Measurements from ENCODE around the gene JAKMIP2.
"Not testable (repeated sequence)": the region's sequence is repeated elsewhere in the genome, so short reads cannot be mapped to it uniquely, and the experiment has no call there.

Gene JAKMIP2

DNA sequence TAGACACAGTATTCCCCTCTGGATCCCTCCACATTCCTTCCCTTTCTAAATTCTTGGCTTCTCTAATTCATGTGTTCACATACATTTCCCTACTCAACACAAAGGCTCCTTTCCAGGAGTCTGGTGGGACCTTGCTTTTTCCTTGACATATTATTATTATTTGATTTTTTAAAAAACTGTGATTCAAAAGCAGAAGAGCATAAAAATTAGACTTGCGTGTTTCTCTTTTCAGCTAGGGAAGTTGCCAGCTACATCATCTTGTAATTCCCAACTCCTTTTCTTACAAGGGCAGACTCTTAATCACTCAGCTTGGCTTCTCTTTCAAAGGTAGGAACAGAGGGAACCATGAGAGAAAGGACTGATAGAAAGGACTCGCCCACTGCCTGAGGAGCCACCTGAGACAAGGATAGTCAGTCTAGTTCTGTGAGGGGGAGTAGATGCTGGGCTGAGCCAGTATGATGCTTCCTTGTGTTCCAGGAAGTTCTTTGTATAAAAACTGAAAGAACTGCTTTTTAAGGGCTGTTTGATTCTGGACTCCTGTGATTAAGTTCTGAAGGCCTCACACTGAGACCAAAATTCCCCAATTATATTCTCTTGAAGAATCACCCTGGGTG is 221.7 kb downstream of the JAKMIP2 start:
- no peak for DNase-seq (ENCODE audit: low read depth in 2 of 3, low spot score in 2 of 3)

DNA sequence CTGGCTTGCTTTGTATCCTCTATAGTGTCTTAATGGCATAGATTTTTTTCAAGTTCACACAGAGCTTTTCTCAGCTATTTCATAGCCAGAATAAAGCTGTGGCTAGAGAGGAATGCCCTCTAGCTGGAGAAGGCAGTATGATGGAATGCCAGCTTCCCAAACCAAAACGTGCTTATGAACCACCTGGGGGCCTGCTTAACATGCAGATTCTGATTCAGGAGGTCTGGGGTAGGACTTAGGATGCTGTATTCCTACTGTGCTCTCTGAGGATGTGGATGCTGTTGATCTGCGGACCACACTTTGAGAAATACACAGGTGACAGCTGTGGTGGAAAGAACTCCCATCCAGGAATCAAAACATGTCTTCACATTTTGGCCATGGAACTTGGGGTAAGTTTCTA is 222.8 kb downstream of the JAKMIP2 start:
- no peak for DNase-seq (ENCODE audit: low read depth in 2 of 3, low spot score in 2 of 3)

DNA sequence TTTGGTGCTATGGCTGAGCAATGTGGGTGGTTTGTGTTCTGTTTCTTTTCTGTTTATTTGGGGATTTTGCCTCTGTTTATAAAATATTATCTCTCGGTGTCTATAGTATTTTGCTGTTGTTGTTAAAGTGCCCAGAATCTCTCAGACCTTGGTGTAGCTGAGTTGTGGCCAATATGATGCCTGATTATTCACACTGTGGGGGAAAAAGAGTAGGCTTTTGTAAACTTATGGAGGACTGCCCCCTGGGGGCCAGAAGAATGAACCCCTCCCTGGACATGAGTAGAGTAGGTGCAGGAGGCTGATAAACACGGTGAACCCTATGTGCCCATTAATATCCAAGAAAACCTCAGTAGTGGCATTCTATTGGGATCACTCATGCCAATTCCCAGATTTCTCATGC is 223.7 kb downstream of the JAKMIP2 start:
- DNase-seq (ENCODE audit: low read depth in 2 of 3, low spot score in 2 of 3): no peak

DNA sequence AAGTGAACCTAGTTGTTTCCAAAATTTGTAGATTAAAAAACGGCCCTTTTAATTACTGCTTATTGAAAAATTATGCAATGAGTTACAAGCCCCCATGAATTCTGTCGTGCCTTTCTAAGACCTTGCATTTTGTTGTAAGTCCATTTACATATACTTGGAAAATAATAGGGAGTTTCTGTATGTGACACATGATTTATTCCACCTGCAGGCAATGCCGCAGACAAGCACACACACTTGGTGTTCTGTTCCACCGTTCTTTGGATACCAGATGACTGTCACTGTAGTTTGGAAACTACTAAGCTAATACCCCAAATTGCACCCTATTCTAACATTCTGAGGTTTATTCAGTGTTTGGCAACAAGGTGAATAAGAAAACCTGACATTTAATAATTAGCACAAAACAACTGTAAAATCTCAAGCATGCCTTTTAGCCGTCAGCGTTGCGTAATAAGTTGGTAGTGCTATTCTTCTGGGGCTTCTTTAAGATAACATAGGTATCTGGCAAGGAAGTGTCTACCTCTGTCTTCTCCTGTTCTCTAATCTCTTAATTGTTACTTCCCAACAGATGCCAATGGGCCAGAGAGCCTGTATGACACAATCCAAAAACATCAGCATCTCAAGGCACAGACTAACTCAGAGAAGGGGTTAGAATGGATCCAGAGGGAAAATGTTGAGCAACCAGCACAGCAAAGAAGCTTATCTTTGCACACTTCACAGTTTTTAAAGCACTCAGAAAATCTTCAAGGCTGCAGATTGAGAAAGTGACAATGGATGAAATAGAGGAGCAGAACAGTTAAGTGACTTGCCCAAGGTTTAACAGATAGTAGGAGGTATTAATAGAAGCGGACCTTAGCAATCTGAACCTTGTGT is 224.4 kb downstream of the JAKMIP2 start:
- no peak for DNase-seq (ENCODE audit: low read depth in 2 of 3, low spot score in 2 of 3)

GRCh38 chr5:147555176-147555575 is 227.4 kb downstream of the JAKMIP2 start:
- no peak for DNase-seq (ENCODE audit: low read depth in 2 of 3, low spot score in 2 of 3)

- no peak for DNase-seq (ENCODE audit: low read depth in 2 of 3, low spot score in 2 of 3)
These were observed 228.2 kb downstream of the JAKMIP2 start for GRCh38 chr5:147554261-147554817.

DNA sequence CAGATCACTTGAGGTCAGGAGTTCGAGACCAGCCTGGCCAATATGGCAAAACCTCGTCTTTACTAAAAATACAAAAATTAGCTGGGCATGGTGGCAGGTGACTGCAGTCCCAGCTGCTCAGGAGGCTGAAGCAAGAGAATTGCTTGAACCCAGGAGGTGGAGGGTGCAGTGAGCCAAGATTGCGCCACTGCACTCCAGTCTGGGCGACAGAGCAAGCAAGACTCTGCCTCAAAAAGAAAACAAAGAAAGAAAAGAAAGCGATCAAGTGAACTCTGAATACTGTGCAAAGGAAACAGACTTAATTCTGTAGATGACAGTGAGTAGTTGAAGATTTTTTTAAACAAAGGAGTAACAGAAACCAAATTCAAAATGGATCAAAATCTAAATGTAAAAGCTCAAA is 228.7 kb downstream of the JAKMIP2 start:
- not testable (repeated sequence) for DNase-seq (ENCODE audit: low read depth in 2 of 3, low spot score in 2 of 3)

GRCh38 chr5:147552897-147553296 is 229.6 kb downstream of the JAKMIP2 start:
- DNase-seq (ENCODE audit: low read depth in 2 of 3, low spot score in 2 of 3): no peak

DNA sequence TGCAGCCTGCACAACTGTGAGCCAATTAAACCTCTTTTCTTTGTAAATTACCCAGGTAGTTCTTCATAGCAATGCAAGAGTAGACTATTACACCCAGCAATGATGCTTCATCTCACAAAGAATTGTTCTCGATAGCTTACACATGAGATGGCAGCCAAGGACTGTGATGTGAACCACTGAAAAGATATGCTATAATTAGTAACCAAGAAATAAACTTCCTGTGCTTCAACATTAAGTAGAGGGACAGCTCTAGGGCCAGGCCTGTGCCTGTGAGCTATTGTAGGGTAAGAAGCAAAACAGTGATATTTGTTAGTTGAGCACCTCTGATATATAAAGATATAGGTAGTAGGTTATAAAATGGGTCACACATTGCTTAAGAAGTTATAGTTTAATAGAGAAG is 230.9 kb downstream of the JAKMIP2 start:
- no peak for DNase-seq (ENCODE audit: low read depth in 2 of 3, low spot score in 2 of 3)

DNA sequence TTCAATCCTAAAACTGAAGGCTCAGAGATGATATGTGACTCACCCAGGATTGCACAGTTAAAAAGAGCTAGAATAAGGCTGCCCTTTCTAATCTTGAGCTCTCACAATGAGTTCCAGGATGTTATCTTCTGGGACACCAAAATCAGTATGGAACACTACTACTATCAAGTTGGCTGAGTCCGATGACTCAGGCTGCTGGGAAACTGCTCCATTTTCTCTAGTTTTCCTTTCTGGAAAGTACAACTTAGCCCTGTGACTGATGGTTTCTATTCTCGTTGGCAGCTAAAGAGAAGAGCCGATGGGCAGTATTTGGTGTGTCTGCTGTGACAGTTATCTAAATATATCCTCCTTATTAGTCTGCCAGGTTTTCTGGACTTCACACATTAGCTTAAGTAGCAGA is 234.8 kb downstream of the JAKMIP2 start:
- no peak for DNase-seq (ENCODE audit: low read depth in 2 of 3, low spot score in 2 of 3)

DNA sequence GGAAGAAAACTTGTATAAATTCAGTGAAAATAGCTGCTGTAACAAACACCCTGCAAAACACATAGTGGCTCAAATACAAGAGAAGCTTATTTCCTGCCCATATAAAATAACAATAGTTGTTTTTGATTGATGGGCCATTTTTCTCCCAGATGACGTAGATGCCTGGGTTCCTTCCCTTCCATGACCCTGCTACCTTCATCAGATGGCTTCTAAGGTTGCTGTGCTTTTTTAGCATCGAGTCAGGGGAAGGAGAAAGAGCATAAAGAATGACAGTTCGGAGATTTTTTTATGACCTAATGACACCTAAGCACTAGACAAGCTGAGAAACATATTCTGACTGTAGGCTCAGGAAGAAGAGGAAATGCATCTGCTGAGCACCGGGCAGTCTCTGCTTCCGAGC is 238.0 kb downstream of the JAKMIP2 start:
- no peak for DNase-seq (ENCODE audit: low read depth in 2 of 3, low spot score in 2 of 3)

DNA sequence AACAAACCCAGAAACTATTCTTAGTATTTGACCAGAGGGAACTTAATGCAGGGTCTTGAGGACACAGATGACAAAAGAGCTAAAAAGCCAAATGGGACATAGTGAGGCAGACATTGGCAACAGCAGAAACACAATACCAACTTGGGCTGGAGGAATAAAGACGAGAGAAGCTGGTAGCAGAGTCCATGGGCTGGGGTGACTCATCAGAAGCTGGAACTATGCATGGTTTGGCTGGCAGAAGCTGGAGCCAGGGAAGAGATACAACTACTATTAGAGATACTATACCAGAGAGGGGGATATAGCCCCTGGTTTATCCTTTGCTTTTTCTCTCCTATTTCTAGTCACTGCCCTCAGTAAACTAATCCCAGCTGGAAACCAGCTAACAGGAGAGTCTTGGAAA is 243.5 kb downstream of the JAKMIP2 start:
- no peak for DNase-seq (ENCODE audit: low read depth in 2 of 3, low spot score in 2 of 3)

- no peak for DNase-seq (ENCODE audit: low read depth in 2 of 3, low spot score in 2 of 3)
These were observed 244.3 kb downstream of the JAKMIP2 start for GRCh38 chr5:147538236-147538635.
